CD14-positive monocyte (primary cell): Measurements from ENCODE around the gene TGFA. TPM values are rescaled to one million over a fixed set of nuclear protein-coding genes. Genes with fewer than 3 reads are reported as not detected.

Source experiments
- DNase-seq, 3 donors: peaks; one replicate each; pipeline ENCODE4 v3.0.0-alpha.2; 2011 to 2022
- H2AFZ ChIP-seq: 2 replicates; pipeline ENCODE4 v1.6.0; 2012; ENCODE audit warnings: mild to moderate bottlenecking, low read depth, low read length, inconsistent platforms; ENCODE audit not compliant: insufficient read depth, poor library complexity, severe bottlenecking
- H3K27ac ChIP-seq, 2 donors: 1 replicate in 1 of 2; 2 replicates in 1 of 2; pipeline ENCODE4 v1.5.1; 2012 to 2013; ENCODE audit warnings: low read length in 2 of 2, control low read depth in 1 of 2, inconsistent platforms in 1 of 2, low read depth in 1 of 2, mild to moderate bottlenecking in 1 of 2
- H3K27me3 ChIP-seq, 2 donors: one replicate each; pipeline versions ENCODE4 v1.6.0 to v1.6.1; 2011 to 2013; ENCODE audit warnings: low read length in 2 of 2; ENCODE audit not compliant: control insufficient read depth in 2 of 2, insufficient read depth in 2 of 2
- H3K36me3 ChIP-seq, 2 donors: replicated peaks in 1 of 2; 1 replicate in 1 of 2; 2 replicates in 1 of 2; pipeline versions ENCODE4 v1.5.1 to v1.6.1; 2012 to 2013; ENCODE audit warnings: low read length in 2 of 2, control low read depth in 1 of 2, inconsistent platforms in 1 of 2, mild to moderate bottlenecking in 1 of 2; ENCODE audit not compliant: insufficient read depth in 2 of 2, control insufficient read depth in 1 of 2
- H3K4me1 ChIP-seq, 2 donors: 1 replicate in 1 of 2; 2 replicates in 1 of 2; pipeline versions ENCODE4 v1.5.1 to v1.6.1; 2012 to 2013; ENCODE audit warnings: low read length in 2 of 2, control low read depth in 1 of 2, inconsistent platforms in 1 of 2, mild to moderate bottlenecking in 1 of 2, moderate library complexity in 1 of 2; ENCODE audit not compliant: insufficient read depth in 2 of 2, control insufficient read depth in 1 of 2
- H3K4me2 ChIP-seq: replicated peaks from 2 replicates; pipeline ENCODE3; 2012; ENCODE audit warnings: low read length, moderate library complexity, mild to moderate bottlenecking; ENCODE audit not compliant: poor library complexity, severe bottlenecking; ENCODE audit errors: extremely low read depth
- H3K4me3 ChIP-seq, 3 experiments: fragments of 200-600 bp in 1 of 3; sonication (generic) in 1 of 3; replicated peaks in 1 of 3; 1 replicate in 2 of 3; 2 replicates in 1 of 3; pipeline ENCODE4 v1.5.1; 2011 to 2013; ENCODE audit warnings: low read length in 3 of 3, mild to moderate bottlenecking in 3 of 3, control low read depth in 2 of 3, low read depth in 2 of 3, inconsistent platforms in 1 of 3, moderate library complexity in 1 of 3
- H3K79me2 ChIP-seq: 2 replicates; pipeline ENCODE4 v1.6.0; 2012; ENCODE audit warnings: mild to moderate bottlenecking, control low read depth, inconsistent platforms, low read length, moderate library complexity; ENCODE audit not compliant: insufficient read depth
- H3K9ac ChIP-seq: 2 replicates; pipeline ENCODE4 v1.6.0; 2017; ENCODE audit warnings: low read length, mild to moderate bottlenecking; ENCODE audit not compliant: insufficient read depth, poor library complexity, severe bottlenecking
- H3K9me3 ChIP-seq, 2 donors: replicated peaks in 1 of 2; 1 replicate in 1 of 2; 2 replicates in 1 of 2; pipeline versions ENCODE4 v1.5.1 to v1.6.1; 2012 to 2013; ENCODE audit warnings: low read length in 2 of 2, control low read depth in 1 of 2; ENCODE audit not compliant: control insufficient read depth in 1 of 2, insufficient read depth in 1 of 2
- H4K20me1 ChIP-seq: 2 replicates; pipeline ENCODE4 v1.6.0; 2012; ENCODE audit warnings: mild to moderate bottlenecking, low read length, control low read depth, moderate library complexity; ENCODE audit not compliant: insufficient read depth
- H3K27ac Mint-ChIP-seq, 7 donors: one replicate each; pipeline ENCODE4 v1.8.0; 2020; ENCODE audit warnings: mild to moderate bottlenecking in 7 of 7, mixed read lengths in 7 of 7, moderate library complexity in 6 of 7, inconsistent platforms in 2 of 7
- H3K27me3 Mint-ChIP-seq, 3 donors: one replicate each; pipeline ENCODE4 v1.8.0; 2021 to 2022; ENCODE audit warnings: low read depth in 3 of 3, mild to moderate bottlenecking in 3 of 3, mixed read lengths in 3 of 3, moderate library complexity in 3 of 3, inconsistent platforms in 1 of 3
- H3K36me3 Mint-ChIP-seq, 2 donors: one replicate each; pipeline ENCODE4 v1.8.0; 2020; ENCODE audit warnings: mixed read lengths in 2 of 2, inconsistent platforms in 1 of 2, mild to moderate bottlenecking in 1 of 2
- H3K4me1 Mint-ChIP-seq: one replicate; pipeline ENCODE4 v1.8.0; 2020; ENCODE audit warnings: mild to moderate bottlenecking, mixed read lengths
- H3K4me3 Mint-ChIP-seq, 2 donors: one replicate each; pipeline ENCODE4 v1.8.0; 2020; ENCODE audit warnings: mild to moderate bottlenecking in 2 of 2, mixed read lengths in 2 of 2, moderate library complexity in 1 of 2
- H3K9me3 Mint-ChIP-seq, 7 donors: one replicate each; pipeline ENCODE4 v1.8.0; 2020 to 2022; ENCODE audit warnings: mixed read lengths in 7 of 7, mild to moderate bottlenecking in 6 of 7, moderate library complexity in 6 of 7, inconsistent platforms in 2 of 7
- WGBS: methylation state at CpG from one replicate; pipeline ENCODE4 v1.1.5; 2013; ENCODE audit warnings: missing lambda C conversion rate; ENCODE audit not compliant: insufficient coverage; 5-methylcytosine and 5-hydroxymethylcytosine counted together
- intact Hi-C, 2 donors: fragments of 100-400 bp; cut with micrococcal nuclease; formaldehyde crosslinking; loops; one replicate each; pipeline versions ENCODE4 v1.15.0 to v1.15.1; 2023
- polyA plus RNA-seq, 3 donors: library from polyadenylated mRNA; depleted of rRNA in 1 of 3; unstranded in 2 of 3; stranded (reverse) in 1 of 3; fragments of 300-500 nt in 2 of 3; fragments of >200 nt in 1 of 3; fragmentation: Illumina TruSeq in 2 of 3; gene quantifications; 1 replicate in 2 of 3; 2 replicates in 1 of 3; pipeline ENCODE4 v1.2.3, GENCODE V29; 2012 to 2021
- TF ChIP-seq, protein P1 (sequence below): fragments of 200-600 bp; IDR thresholded peaks from one replicate; pipeline ENCODE4 v1.8.0; 2022; ENCODE audit warnings: antibody characterized with exemption, mild to moderate bottlenecking

TGFA gene
- polyA plus RNA-seq, 3 donors: 1.7 to 2.5 (median 1.7) TPM

- Histone ChIP-seq H4K20me1 (no peaks in the 10 kb centered on the region), H2AFZ (no peak overlapping the region), H3K4me2 (no peak overlapping the region), H3K27me3 (peaks cover 0 to 2% of the 10 kb centered on the region in 2 donors), H3K27ac (no peak overlapping the region), H3K9ac (no peak overlapping the region), H3K4me3 (no peak overlapping the region), H3K4me1 (peaks cover 0 to 6% of the 10 kb centered on the region in 2 donors), H3K79me2 (no peaks in the 10 kb centered on the region), H3K36me3 (no peaks in the 10 kb centered on the region), H3K9me3 (no peaks in the 10 kb centered on the region)
- TF ChIP-seq, protein P1, sequence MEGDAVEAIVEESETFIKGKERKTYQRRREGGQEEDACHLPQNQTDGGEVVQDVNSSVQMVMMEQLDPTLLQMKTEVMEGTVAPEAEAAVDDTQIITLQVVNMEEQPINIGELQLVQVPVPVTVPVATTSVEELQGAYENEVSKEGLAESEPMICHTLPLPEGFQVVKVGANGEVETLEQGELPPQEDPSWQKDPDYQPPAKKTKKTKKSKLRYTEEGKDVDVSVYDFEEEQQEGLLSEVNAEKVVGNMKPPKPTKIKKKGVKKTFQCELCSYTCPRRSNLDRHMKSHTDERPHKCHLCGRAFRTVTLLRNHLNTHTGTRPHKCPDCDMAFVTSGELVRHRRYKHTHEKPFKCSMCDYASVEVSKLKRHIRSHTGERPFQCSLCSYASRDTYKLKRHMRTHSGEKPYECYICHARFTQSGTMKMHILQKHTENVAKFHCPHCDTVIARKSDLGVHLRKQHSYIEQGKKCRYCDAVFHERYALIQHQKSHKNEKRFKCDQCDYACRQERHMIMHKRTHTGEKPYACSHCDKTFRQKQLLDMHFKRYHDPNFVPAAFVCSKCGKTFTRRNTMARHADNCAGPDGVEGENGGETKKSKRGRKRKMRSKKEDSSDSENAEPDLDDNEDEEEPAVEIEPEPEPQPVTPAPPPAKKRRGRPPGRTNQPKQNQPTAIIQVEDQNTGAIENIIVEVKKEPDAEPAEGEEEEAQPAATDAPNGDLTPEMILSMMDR: no peak
- H3K36me3 Mint-ChIP-seq: no peaks in the 10 kb centered on the region
- intact Hi-C loops: no loop called here
- H3K27ac Mint-ChIP-seq: no peak overlapping the region
- DNase-seq: peak in 1 of 3 donors; percentile 2
- 0% methylated on average over 1 of the region's 4 CpGs for WGBS
- H3K27me3 Mint-ChIP-seq: peaks cover 0 to 3% (median 0%) of the 10 kb centered on the region in 3 donors
- H3K4me3 Mint-ChIP-seq: no peak overlapping the region
- peaks cover 0 to 4% (median 0%) of the 10 kb centered on the region in 7 donors for H3K9me3 Mint-ChIP-seq
- H3K4me1 Mint-ChIP-seq: peaks cover 6% of the 10 kb centered on the region
Observed at GRCh38 chr2:70431716-70432347, 121.8 kb downstream of the TGFA start.

DNA sequence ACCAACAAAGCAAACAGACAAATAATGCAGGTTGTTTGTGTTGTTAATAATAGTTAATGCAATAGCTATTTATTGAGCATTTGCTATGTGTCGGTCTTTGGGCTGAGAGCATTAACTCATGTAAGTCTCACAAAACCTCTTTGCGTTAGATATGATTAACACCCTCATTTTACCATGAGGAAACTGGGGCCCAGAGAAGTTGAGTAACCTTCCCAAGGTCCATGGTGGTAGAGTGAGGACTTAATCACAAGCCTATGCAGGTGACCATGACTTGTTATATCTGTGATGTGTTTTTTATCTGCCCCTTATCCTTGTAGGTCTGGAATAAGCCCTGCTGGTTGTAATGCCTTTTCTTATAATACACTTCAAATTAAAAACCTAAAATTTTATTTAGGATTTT, 127.3 kb downstream of the TGFA start:
- no peak overlapping the region for H3K4me2 ChIP-seq
- TF ChIP-seq, protein P1: no peak
- H3K27me3 Mint-ChIP-seq: peaks cover 0 to 2% (median 2%) of the 10 kb centered on the region in 3 donors
- no peaks in the 10 kb centered on the region for H3K36me3 Mint-ChIP-seq
- no peak for DNase-seq
- no peak overlapping the region for H3K4me3 Mint-ChIP-seq
- intact Hi-C loops: no loop called here
- H3K27me3 ChIP-seq: no peaks in the 10 kb centered on the region
- no peak overlapping the region for H3K27ac ChIP-seq
- H3K27ac Mint-ChIP-seq: no peak overlapping the region
- H3K9me3 Mint-ChIP-seq: peaks cover 0 to 4% (median 0%) of the 10 kb centered on the region in 7 donors
- H3K4me3 ChIP-seq: no peak overlapping the region
- no peaks in the 10 kb centered on the region for H4K20me1 ChIP-seq
- H3K36me3 ChIP-seq: no peaks in the 10 kb centered on the region
- H3K9me3 ChIP-seq: no peaks in the 10 kb centered on the region
- no peak overlapping the region for H2AFZ ChIP-seq
- H3K79me2 ChIP-seq: no peaks in the 10 kb centered on the region
- H3K4me1 ChIP-seq: no peaks in the 10 kb centered on the region
- no peak overlapping the region for H3K9ac ChIP-seq
- no CpG with 5 or more reads among the region's 2 CpGs for WGBS
- no peaks in the 10 kb centered on the region for H3K4me1 Mint-ChIP-seq
